Activated CD8-positive, alpha-beta T cell treated with anti-CD3 and anti-CD28 coated beads for 36 hours (primary cell): ENCODE data around the gene TAS2R42. TPM values are rescaled to one million over a fixed set of nuclear protein-coding genes. Genes with fewer than 3 reads are reported as not detected.
A peak's percentile ranks its signal among the peaks of the same experiment; 100 is the strongest.

ENCODE experiments used
- ATAC-seq: fragments of 200-7000 bp; cut with Tn5 transposase; one replicate; pipeline ENCODE4 v1.10.0; 2021; ENCODE audit warnings: mild to moderate bottlenecking, moderate library complexity
- CTCF ChIA-PET: fragments of 350-600 bp; sonication (Branson Sonifier 250); formaldehyde crosslinking; loops from one replicate; lab custom pipeline; 2021; ENCODE audit warnings: antibody characterized with exemption; lab: Charles Lee
- POLR2A ChIA-PET: fragments of 350-600 bp; sonication (Branson Sonifier 250); formaldehyde crosslinking; loops from one replicate; lab custom pipeline; 2021; ENCODE audit warnings: antibody characterized with exemption; lab: Charles Lee
- DNase-seq: peaks from one replicate; pipeline ENCODE4 v3.0.0-alpha.2; 2020
- H3K27ac Mint-ChIP-seq: one replicate; pipeline ENCODE4 v1.8.0; 2021; ENCODE audit warnings: mild to moderate bottlenecking, mixed read lengths
- H3K27me3 Mint-ChIP-seq: one replicate; pipeline ENCODE4 v1.8.0; 2021; ENCODE audit warnings: mixed read lengths
- H3K36me3 Mint-ChIP-seq: one replicate; pipeline ENCODE4 v1.8.0; 2021; ENCODE audit warnings: low read depth, mixed read lengths
- H3K4me1 Mint-ChIP-seq: one replicate; pipeline ENCODE4 v1.8.0; 2021; ENCODE audit warnings: low read depth, mixed read lengths
- H3K4me3 Mint-ChIP-seq: one replicate; pipeline ENCODE4 v1.8.0; 2021; ENCODE audit warnings: mild to moderate bottlenecking, moderate library complexity, mixed read lengths
- H3K9me3 Mint-ChIP-seq: one replicate; pipeline ENCODE4 v1.8.0; 2021; ENCODE audit warnings: mixed read lengths
- intact Hi-C: fragments of 100-400 bp; cut with micrococcal nuclease; formaldehyde crosslinking; loops from one replicate; pipeline ENCODE4 v1.10.0; 2022
- total RNA-seq, 2 experiments: library from RNA; stranded (reverse); gene quantifications; one replicate each; pipeline ENCODE4 v1.2.3, GENCODE V29; 2021
- TF ChIP-seq, protein P1 (sequence below): fragments of 200-600 bp; IDR thresholded peaks from one replicate; pipeline ENCODE4 v1.8.0; 2022; ENCODE audit warnings: antibody characterized with exemption, mild to moderate bottlenecking

The TAS2R42 gene, protein sequence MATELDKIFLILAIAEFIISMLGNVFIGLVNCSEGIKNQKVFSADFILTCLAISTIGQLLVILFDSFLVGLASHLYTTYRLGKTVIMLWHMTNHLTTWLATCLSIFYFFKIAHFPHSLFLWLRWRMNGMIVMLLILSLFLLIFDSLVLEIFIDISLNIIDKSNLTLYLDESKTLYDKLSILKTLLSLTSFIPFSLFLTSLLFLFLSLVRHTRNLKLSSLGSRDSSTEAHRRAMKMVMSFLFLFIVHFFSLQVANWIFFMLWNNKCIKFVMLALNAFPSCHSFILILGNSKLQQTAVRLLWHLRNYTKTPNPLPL
- total RNA-seq, result not detected

DNA sequence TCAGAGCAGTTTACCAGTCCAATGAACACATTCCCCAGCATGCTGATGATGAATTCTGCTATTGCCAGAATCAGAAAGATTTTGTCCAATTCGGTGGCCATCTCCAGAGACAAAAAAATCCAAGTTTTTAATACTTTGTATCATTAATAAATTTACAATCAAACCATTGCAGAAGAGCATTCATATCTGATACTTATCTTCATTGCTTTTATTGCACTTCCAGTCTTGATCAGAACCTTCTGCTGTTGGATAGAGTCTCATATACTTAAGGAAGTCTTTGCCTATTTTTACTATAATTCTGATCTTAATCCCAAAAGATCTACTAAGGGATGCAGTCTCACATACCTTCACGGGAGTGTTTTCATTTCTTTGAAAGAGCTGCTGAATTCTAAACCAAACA is at the start of gene TAS2R42:
Gene TAS2R42 (minus strand): TSS at position 101 of the 400 bp plus-strand sequence. CDS start 0 bp downstream, at position 101.
- peaks cover 4% of the 10 kb centered on the region for H3K4me1 Mint-ChIP-seq
- H3K27me3 Mint-ChIP-seq, result no peaks in the 10 kb centered on the region
- TF ChIP-seq, protein P1, sequence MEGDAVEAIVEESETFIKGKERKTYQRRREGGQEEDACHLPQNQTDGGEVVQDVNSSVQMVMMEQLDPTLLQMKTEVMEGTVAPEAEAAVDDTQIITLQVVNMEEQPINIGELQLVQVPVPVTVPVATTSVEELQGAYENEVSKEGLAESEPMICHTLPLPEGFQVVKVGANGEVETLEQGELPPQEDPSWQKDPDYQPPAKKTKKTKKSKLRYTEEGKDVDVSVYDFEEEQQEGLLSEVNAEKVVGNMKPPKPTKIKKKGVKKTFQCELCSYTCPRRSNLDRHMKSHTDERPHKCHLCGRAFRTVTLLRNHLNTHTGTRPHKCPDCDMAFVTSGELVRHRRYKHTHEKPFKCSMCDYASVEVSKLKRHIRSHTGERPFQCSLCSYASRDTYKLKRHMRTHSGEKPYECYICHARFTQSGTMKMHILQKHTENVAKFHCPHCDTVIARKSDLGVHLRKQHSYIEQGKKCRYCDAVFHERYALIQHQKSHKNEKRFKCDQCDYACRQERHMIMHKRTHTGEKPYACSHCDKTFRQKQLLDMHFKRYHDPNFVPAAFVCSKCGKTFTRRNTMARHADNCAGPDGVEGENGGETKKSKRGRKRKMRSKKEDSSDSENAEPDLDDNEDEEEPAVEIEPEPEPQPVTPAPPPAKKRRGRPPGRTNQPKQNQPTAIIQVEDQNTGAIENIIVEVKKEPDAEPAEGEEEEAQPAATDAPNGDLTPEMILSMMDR, result no peak
- POLR2A ChIA-PET, result no interaction called here
- DNase-seq, result no peak
- no peak within 1 kb of the TSS for H3K4me3 Mint-ChIP-seq
- ATAC-seq, result no peak
- CTCF ChIA-PET, result no interaction called here
- H3K36me3 Mint-ChIP-seq, result no peaks in the 10 kb centered on the region
- no peak within 1 kb of the TSS for H3K27ac Mint-ChIP-seq
- intact Hi-C loops, result no loop called here
- no peaks in the 10 kb centered on the region for H3K9me3 Mint-ChIP-seq

DNA sequence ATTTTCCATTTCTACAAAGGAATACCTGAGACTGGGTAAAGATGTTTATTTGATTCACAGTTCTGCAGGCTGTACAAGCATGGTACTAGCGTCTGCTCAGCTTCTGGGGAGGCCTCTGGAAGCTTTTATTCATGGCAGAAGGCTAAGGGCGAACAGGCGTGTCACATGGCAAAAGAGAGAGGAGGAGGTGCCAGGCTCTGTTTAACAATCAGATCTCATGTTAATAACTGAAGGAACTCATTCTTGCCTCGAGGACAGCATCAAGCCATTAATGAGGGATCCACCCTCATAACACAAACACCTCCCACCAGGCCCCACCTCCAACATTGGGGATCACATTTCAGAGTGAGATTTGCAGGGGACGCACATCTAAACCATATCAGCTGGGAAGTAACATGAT is 46.8 kb upstream of the TAS2R42 start:
- Mint-ChIP-seq H3K9me3 (no peaks in the 10 kb centered on the region), H3K4me3 (no peak overlapping the region), H3K27me3 (no peaks in the 10 kb centered on the region), H3K27ac (no peak overlapping the region), H3K36me3 (peaks cover 2% of the 10 kb centered on the region), H3K4me1 (no peaks in the 10 kb centered on the region)
- ATAC-seq (no peak), DNase-seq (no peak)
- intact Hi-C loops, result no loop called here
- POLR2A ChIA-PET, result no interaction called here
- CTCF ChIA-PET, result interaction anchor here (1.4 kb wide), 1 partner anchor 9 kb away, joined by 3 read pairs; no protein-coding TSS in a partner anchor
- TF ChIP-seq, protein P1, result no peak

DNA sequence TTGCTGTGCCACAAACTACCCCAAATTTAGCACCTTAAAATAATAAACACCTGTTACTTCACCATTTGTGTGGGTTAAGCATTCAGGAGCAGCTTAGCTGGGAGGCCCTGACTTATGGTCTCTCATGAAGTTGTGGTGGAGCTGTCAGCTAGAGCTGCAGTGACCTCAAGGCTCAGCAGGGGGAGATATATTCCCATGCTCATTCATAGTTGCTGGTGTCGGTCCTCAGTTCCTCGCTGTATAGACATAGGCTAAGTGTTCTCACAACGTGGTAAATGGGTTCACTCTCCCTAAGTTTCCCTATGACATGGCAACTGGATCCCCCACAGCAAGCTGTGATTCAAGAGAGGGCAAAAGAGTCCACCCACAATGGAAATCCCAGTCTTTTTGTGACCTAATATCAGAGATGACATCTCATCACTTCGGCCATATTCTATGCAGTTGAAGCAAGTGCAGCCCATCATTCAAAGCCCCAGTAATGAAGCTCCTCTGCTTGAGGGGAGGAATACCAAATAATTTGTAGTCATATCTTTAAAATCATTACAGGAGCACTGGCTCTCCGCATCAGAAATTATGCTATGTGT is 41.7 kb upstream of the TAS2R42 start:
- H3K4me3 Mint-ChIP-seq, result no peak overlapping the region

DNA sequence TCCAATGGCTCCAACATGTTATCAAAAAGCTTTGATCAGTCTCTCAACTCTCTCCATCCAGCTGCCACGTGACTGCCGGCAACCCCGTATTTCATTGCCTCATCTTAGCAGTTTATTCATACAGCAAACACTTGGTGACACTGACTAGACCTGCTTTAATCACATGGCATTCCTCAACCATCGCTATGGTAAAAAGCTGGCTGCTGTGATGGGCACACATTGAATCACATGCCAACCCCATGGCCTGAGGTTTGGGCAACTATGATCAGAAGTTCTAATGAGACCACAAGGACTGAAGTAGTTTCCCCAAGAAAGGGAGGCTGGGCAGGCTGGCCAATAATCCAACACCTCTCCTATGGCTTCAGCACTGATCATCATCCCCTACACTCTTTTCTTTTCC is 40.6 kb upstream of the TAS2R42 start:
- H3K9me3 Mint-ChIP-seq, result no peaks in the 10 kb centered on the region
- H3K36me3 Mint-ChIP-seq, result no peaks in the 10 kb centered on the region
- no peak overlapping the region for H3K4me3 Mint-ChIP-seq
- DNase-seq (no peak), ATAC-seq (no peak)
- no peaks in the 10 kb centered on the region for H3K27me3 Mint-ChIP-seq
- H3K4me1 Mint-ChIP-seq, result no peaks in the 10 kb centered on the region
- no peak overlapping the region for H3K27ac Mint-ChIP-seq
- POLR2A ChIA-PET, result interaction anchor here (0.6 kb wide), 1 partner anchor 568 kb away, joined by 4 read pairs; no protein-coding TSS in a partner anchor
- CTCF ChIA-PET, result interaction anchor here (0.9 to 5.3 kb wide), 4 partner anchors 33 to 260 kb away, joined by 3 to 51 read pairs (median 7); no protein-coding TSS in a partner anchor
- TF ChIP-seq, protein P1, result no peak
- intact Hi-C loops, result no loop called here

More for the DNA sequence above, 41.7 kb upstream of the TAS2R42 start:
- ChIA-PET POLR2A (no interaction called here), CTCF (interaction anchor here (0.6 to 5.3 kb wide), 13 partner anchors 9 to 454 kb away, joined by 3 to 51 read pairs (median 3); no protein-coding TSS in a partner anchor)
- no peaks in the 10 kb centered on the region for H3K27me3 Mint-ChIP-seq
- TF ChIP-seq, protein P1, result peak; percentile 57
- no peaks in the 10 kb centered on the region for H3K4me1 Mint-ChIP-seq
- no peaks in the 10 kb centered on the region for H3K36me3 Mint-ChIP-seq
- peak; percentile 74 for ATAC-seq
- H3K9me3 Mint-ChIP-seq, result no peaks in the 10 kb centered on the region
- no peak overlapping the region for H3K27ac Mint-ChIP-seq
- peak; percentile 61 for DNase-seq
- intact Hi-C loops, result loop anchor here (2.0 kb wide), 1 partner anchor 258 kb away; no protein-coding TSS in a partner anchor

DNA sequence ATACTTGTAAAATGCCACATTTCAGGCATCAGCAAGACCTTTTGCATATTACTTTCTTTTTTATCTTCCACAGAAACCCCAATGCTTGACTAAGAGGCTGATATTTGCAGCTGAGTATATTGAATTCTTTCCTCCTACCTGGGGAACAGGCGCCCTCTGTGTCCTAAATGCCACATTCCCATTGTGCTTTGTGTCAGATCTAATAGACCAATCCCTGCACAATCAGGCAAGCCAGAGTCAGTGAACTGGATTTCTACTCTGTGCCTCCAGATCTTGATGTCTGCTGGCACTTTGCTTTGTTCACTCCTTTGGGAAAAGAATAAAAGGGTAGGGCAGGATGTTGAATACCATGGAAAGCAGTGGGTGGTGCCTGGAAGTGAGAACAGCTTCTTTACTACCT is 22.4 kb upstream of the TAS2R42 start:
- no peak for DNase-seq
- Mint-ChIP-seq H3K27me3 (no peaks in the 10 kb centered on the region), H3K9me3 (peaks cover 2% of the 10 kb centered on the region), H3K4me3 (no peak overlapping the region), H3K36me3 (peaks cover 3% of the 10 kb centered on the region), H3K4me1 (no peaks in the 10 kb centered on the region), H3K27ac (no peak overlapping the region)
- ChIA-PET POLR2A (no interaction called here), CTCF (no interaction called here)
- ATAC-seq, result no peak
- intact Hi-C loops, result no loop called here
- TF ChIP-seq, protein P1, result no peak
